OCI-LY7 (cell line): Measurements from ENCODE around the gene LRRC37A3. TPM values are rescaled to one million over a fixed set of nuclear protein-coding genes. Genes with fewer than 3 reads are reported as not detected.

ENCODE experiments used
- BruUV-seq: library from RNA; stranded (reverse); fragments of 400-500 nt; replicated peaks from 2 replicates; lab custom pipeline; 2021; lab: Mats Ljungman, UMichigan
- CTCF ChIA-PET: fragments of 300-600 bp; sonication (Branson Sonifier 250); formaldehyde crosslinking; loops from one replicate; lab custom pipeline; 2022; ENCODE audit warnings: antibody characterized with exemption; ENCODE audit not compliant: unreplicated experiment; lab: Charles Lee
- POLR2A ChIA-PET: fragments of 300-600 bp; sonication (Branson Sonifier 250); formaldehyde crosslinking; loops from one replicate; lab custom pipeline; 2022; ENCODE audit warnings: antibody characterized with exemption; lab: Charles Lee
- DNase-seq: peaks from one replicate; pipeline ENCODE4 v3.0.0-alpha.2; 2015; ENCODE audit warnings: low spot score
- H2AFZ ChIP-seq: fragments of 200-600 bp; sonication (generic), shearing (Covaris generic); 2 replicates; pipeline ENCODE4 v1.6.1; 2014; ENCODE audit warnings: mild to moderate bottlenecking, antibody characterized with exemption, low read length, moderate library complexity
- H3K27ac ChIP-seq: fragments of 200-600 bp; sonication (generic); 2 replicates; pipeline ENCODE4 v1.5.1; 2014; ENCODE audit warnings: mixed run types, low read depth, mild to moderate bottlenecking, moderate library complexity, low read length, inconsistent platforms; ENCODE audit not compliant: poor library complexity, severe bottlenecking
- H3K36me3 ChIP-seq: fragments of 200-600 bp; sonication (generic); 2 replicates; pipeline ENCODE4 v1.6.1; 2014; ENCODE audit warnings: mild to moderate bottlenecking, antibody characterized with exemption, low read length, moderate library complexity, mixed read lengths; ENCODE audit not compliant: insufficient read depth
- H3K4me1 ChIP-seq: fragments of 200-600 bp; sonication (generic); 2 replicates; pipeline ENCODE4 v1.5.1; 2014; ENCODE audit warnings: mild to moderate bottlenecking, low read length; ENCODE audit not compliant: insufficient read depth, poor library complexity, severe bottlenecking
- H3K4me2 ChIP-seq: fragments of 200-600 bp; sonication (generic); 2 replicates; pipeline ENCODE4 v1.6.1; 2014; ENCODE audit warnings: mild to moderate bottlenecking, low read length
- H3K4me3 ChIP-seq: fragments of 200-600 bp; sonication (generic); 2 replicates; pipeline ENCODE4 v1.5.1; 2014; ENCODE audit warnings: mild to moderate bottlenecking, low read depth, low read length; ENCODE audit not compliant: poor library complexity, severe bottlenecking
- H3K79me2 ChIP-seq: fragments of 200-600 bp; sonication (generic); 2 replicates; pipeline ENCODE4 v1.6.1; 2016; ENCODE audit warnings: low read depth, mild to moderate bottlenecking, low read length, moderate library complexity, mixed read lengths; ENCODE audit not compliant: insufficient read depth
- H3K9me2 ChIP-seq: fragments of 200-600 bp; sonication (generic); 2 replicates; pipeline ENCODE4 v1.6.1; 2016; ENCODE audit warnings: mild to moderate bottlenecking, low read length, mixed read lengths; ENCODE audit not compliant: insufficient read depth
- H3K9me3 ChIP-seq: fragments of 200-600 bp; sonication (generic); 2 replicates; pipeline ENCODE4 v1.6.1; 2014; ENCODE audit warnings: mild to moderate bottlenecking, mixed run types, low read length, mixed read lengths
- H4K20me1 ChIP-seq: fragments of 200-600 bp; sonication (generic); 2 replicates; pipeline ENCODE4 v1.6.1; 2014; ENCODE audit warnings: mild to moderate bottlenecking, antibody characterized with exemption, low read length, moderate library complexity, mixed read lengths; ENCODE audit not compliant: insufficient read depth
- EZH2phosphoT487 ChIP-seq: fragments of 200-600 bp; sonication (generic); IDR thresholded peaks from 2 replicates; pipeline ENCODE4 v1.6.1; 2018; ENCODE audit warnings: low read depth, borderline replicate concordance, mild to moderate bottlenecking, mixed run types, antibody characterized with exemption, low read length, moderate library complexity, mixed read lengths
- intact Hi-C: fragments of 100-400 bp; cut with micrococcal nuclease; formaldehyde crosslinking; loops from one replicate; pipeline ENCODE4 v1.10.0; 2022; ENCODE audit not compliant: unreplicated experiment
- total RNA-seq, 2 experiments: library from RNA; depleted of rRNA in 1 of 2; stranded (reverse); fragments of >200 nt in 1 of 2; shearing (Covaris generic) in 1 of 2; gene quantifications; 2 replicates each; pipeline ENCODE4 v1.2.3, GENCODE V29; 2014 to 2022
- TF ChIP-seq, protein P1 (sequence below): fragments of 200-600 bp; sonication (generic); conservative IDR thresholded peaks from 2 replicates; pipeline ENCODE4 v1.5.1; 2014; ENCODE audit warnings: mild to moderate bottlenecking, antibody characterized with exemption, low read length, moderate library complexity, mixed read lengths

LRRC37A3 gene
- total RNA-seq, 2 experiments from 2014 or later, result 7.3 to 27.6 TPM

DNA sequence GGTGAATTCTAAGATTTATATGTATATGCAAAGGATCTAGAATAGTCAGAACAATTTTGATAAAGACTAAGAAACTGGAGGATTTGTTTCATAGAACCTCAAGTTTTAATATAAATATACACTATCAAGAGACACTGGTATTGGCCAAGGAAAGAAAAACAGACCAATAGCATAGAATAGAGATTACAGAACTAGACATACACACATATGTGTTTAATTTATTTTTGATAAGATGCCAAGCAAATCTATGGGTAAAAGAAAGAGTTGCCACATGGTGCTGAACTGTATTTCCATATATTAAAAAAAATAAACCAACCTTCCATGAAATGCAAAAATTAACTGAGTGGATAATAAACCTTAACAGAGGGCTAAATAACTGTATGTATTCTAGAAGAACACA is 27.9 kb upstream of the LRRC37A3 start:
- Histone ChIP-seq H3K79me2 (no peaks in the 10 kb centered on the region), H3K4me1 (no peaks in the 10 kb centered on the region), H3K4me2 (no peak overlapping the region), H2AFZ (no peak overlapping the region), H3K4me3 (no peak overlapping the region), H3K27ac (no peak overlapping the region), H3K36me3 (peaks cover 4% of the 10 kb centered on the region; the same call in 1 of the 2 replicates), H3K9me2 (no peaks in the 10 kb centered on the region), H3K9me3 (peaks cover 8% of the 10 kb centered on the region; the same call in 1 of the 2 replicates), H4K20me1 (no peaks in the 10 kb centered on the region)
- intact Hi-C loops, result no loop called here
- BruUV-seq, result no TSS peak
- CTCF ChIA-PET, result no interaction called here
- no peak for DNase-seq
- TF ChIP-seq, protein P1, sequence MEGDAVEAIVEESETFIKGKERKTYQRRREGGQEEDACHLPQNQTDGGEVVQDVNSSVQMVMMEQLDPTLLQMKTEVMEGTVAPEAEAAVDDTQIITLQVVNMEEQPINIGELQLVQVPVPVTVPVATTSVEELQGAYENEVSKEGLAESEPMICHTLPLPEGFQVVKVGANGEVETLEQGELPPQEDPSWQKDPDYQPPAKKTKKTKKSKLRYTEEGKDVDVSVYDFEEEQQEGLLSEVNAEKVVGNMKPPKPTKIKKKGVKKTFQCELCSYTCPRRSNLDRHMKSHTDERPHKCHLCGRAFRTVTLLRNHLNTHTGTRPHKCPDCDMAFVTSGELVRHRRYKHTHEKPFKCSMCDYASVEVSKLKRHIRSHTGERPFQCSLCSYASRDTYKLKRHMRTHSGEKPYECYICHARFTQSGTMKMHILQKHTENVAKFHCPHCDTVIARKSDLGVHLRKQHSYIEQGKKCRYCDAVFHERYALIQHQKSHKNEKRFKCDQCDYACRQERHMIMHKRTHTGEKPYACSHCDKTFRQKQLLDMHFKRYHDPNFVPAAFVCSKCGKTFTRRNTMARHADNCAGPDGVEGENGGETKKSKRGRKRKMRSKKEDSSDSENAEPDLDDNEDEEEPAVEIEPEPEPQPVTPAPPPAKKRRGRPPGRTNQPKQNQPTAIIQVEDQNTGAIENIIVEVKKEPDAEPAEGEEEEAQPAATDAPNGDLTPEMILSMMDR, result no peak
- no peak for TF ChIP-seq EZH2phosphoT487
- POLR2A ChIA-PET, result no interaction called here

DNA sequence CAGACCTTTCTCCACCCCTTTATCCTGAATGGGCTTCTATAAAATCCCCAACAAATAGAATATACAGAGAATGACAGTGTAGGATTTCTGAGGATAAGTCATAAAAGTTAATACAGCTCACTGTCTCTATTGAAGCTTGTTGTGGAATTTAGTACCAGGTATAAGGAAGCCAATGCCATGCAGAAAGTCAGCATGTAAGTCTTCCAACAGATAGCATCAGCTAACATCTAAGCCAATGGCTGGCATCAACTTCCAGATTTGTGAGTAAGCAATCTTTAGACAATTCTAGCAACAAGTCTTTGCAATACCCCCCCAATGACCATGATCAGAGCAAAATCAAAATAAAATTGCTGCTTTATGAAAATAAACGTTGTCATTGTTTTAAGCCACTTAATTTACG is 22.5 kb upstream of the LRRC37A3 start:
- BruUV-seq, result no TSS peak
- no peak for TF ChIP-seq EZH2phosphoT487
- TF ChIP-seq, protein P1, result no peak

DNA sequence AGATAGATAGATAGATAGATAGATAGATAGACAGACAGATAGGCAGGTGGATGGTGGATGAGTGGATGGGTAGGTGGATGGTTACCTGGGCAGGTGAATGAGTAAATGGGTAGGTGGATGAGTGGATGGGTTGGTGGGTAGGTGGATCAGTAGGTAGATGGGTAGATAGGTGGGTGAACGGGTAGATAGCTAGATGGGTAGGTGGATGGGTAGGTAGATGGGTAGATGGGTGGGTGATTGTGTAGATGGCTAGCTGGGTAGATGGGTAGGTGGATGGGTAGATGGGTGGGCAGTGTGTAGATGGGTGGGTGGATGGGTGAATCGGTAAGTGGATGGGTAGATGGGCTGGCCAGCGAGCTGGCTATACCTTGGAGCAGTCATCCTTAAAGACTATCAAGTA is 21.8 kb upstream of the LRRC37A3 start:
- BruUV-seq, result no TSS peak
- Histone ChIP-seq H3K79me2 (no peaks in the 10 kb centered on the region), H3K4me2 (no peak overlapping the region), H3K36me3 (no peaks in the 10 kb centered on the region), H3K9me3 (no peaks in the 10 kb centered on the region), H2AFZ (no peak overlapping the region), H3K4me3 (no peak overlapping the region), H4K20me1 (no peaks in the 10 kb centered on the region), H3K27ac (no peak overlapping the region), H3K4me1 (no peaks in the 10 kb centered on the region), H3K9me2 (no peaks in the 10 kb centered on the region)
- POLR2A ChIA-PET, result interaction anchor here (0.7 to 1.3 kb wide), 3 partner anchors 16 to 1419 kb away, joined by 3 to 4 read pairs (median 3); no protein-coding TSS in a partner anchor
- TF ChIP-seq, protein P1, result no peak
- TF ChIP-seq EZH2phosphoT487, result no peak
- DNase-seq, result no peak
- CTCF ChIA-PET, result no interaction called here
- intact Hi-C loops, result no loop called here

More for the DNA sequence above, 22.5 kb upstream of the LRRC37A3 start:
- no peak overlapping the region for H3K4me2 ChIP-seq
- H3K27ac ChIP-seq, result no peak overlapping the region
- DNase-seq, result no peak
- H3K9me2 ChIP-seq, result no peaks in the 10 kb centered on the region
- ChIA-PET POLR2A (interaction anchor here (0.6 to 1.3 kb wide), 5 partner anchors 17 to 1418 kb away, joined by 3 to 4 read pairs (median 3); no protein-coding TSS in a partner anchor), CTCF (no interaction called here)
- H3K79me2 ChIP-seq, result no peaks in the 10 kb centered on the region
- H3K36me3 ChIP-seq, result no peaks in the 10 kb centered on the region
- H4K20me1 ChIP-seq, result no peaks in the 10 kb centered on the region
- no peak overlapping the region for H3K4me3 ChIP-seq
- no peaks in the 10 kb centered on the region for H3K4me1 ChIP-seq
- intact Hi-C loops, result no loop called here
- no peak overlapping the region for H2AFZ ChIP-seq
- no peaks in the 10 kb centered on the region for H3K9me3 ChIP-seq
